HG03039 (cell line): ENCODE measurements around the gene IL23A.

ENCODE experiments used
- ATAC-seq: cut with Tn5 transposase; IDR thresholded peaks from one replicate; pipeline ENCODE4 v1.9.1; 2021; ENCODE audit warnings: mild to moderate bottlenecking, moderate library complexity; ENCODE audit not compliant: unreplicated experiment

Gene IL23A

GRCh38 chr12:56359851-56360767, 21.4 kb downstream of the IL23A start, which contains the start of gene STAT2:
Gene STAT2 (minus strand): TSS chr12:56360107. CDS start chr12:56356571, 3,536 bp downstream.
- ATAC-seq = peak; percentile 94

- no peak for ATAC-seq
Observed at GRCh38 chr12:56361487-56362129, 22.9 kb downstream of the IL23A start.

- ATAC-seq = no peak
Observed at GRCh38 chr12:56362130-56363059, 23.7 kb downstream of the IL23A start, which contains the start of gene APOF. Gene APOF (minus strand): TSS chr12:56362857. CDS start chr12:56362745, 112 bp downstream.

GRCh38 chr12:56366948-56367347, 28.3 kb downstream of the IL23A start:
- ATAC-seq = no peak

GRCh38 chr12:56373515-56373914, 34.8 kb downstream of the IL23A start:
- no peak for ATAC-seq

GRCh38 chr12:56374726-56375597, 36.3 kb downstream of the IL23A start:
- ATAC-seq = no peak

GRCh38 chr12:56375598-56376434, 37.1 kb downstream of the IL23A start:
- no peak for ATAC-seq

GRCh38 chr12:56377310-56377988, 38.8 kb downstream of the IL23A start:
- no peak for ATAC-seq

GRCh38 chr12:56377989-56378316, 39.3 kb downstream of the IL23A start:
- ATAC-seq = no peak

- ATAC-seq = no peak
Observed at GRCh38 chr12:56382611-56383010, 43.9 kb downstream of the IL23A start.

GRCh38 chr12:56385873-56386272, 47.2 kb downstream of the IL23A start:
- ATAC-seq = no peak

- ATAC-seq = no peak
Observed at GRCh38 chr12:56387152-56387736, 48.6 kb downstream of the IL23A start.

GRCh38 chr12:56389412-56389811, 50.7 kb downstream of the IL23A start:
- ATAC-seq = no peak
